GM21447 (cell line): ENCODE measurements around the gene UROS.

Source experiments
- ATAC-seq: cut with Tn5 transposase; IDR thresholded peaks from one replicate; pipeline ENCODE4 v1.9.1; 2021; ENCODE audit not compliant: unreplicated experiment

Gene UROS

GRCh38 chr10:125768219-125768855, 54.7 kb downstream of the UROS start:
- no peak for ATAC-seq

- ATAC-seq: no peak
Measured at GRCh38 chr10:125766511-125766910, 56.5 kb downstream of the UROS start.

GRCh38 chr10:125765835-125766234, 57.2 kb downstream of the UROS start:
- no peak for ATAC-seq

GRCh38 chr10:125762692-125763648, 60.1 kb downstream of the UROS start:
- no peak for ATAC-seq

GRCh38 chr10:125761961-125762360, 61.1 kb downstream of the UROS start:
- ATAC-seq: no peak

GRCh38 chr10:125757742-125758141, 65.3 kb downstream of the UROS start:
- no peak for ATAC-seq

GRCh38 chr10:125756853-125757487, 66.1 kb downstream of the UROS start:
- ATAC-seq: no peak

GRCh38 chr10:125756196-125756595, 66.9 kb downstream of the UROS start:
- no peak for ATAC-seq

- ATAC-seq: no peak
Measured at GRCh38 chr10:125747417-125747816, 75.6 kb downstream of the UROS start.

GRCh38 chr10:125744909-125745308, 78.1 kb downstream of the UROS start:
- ATAC-seq: no peak

- ATAC-seq: no peak
Measured at GRCh38 chr10:125742465-125742864, 80.6 kb downstream of the UROS start.

GRCh38 chr10:125739994-125740679, 82.9 kb downstream of the UROS start:
- ATAC-seq: no peak
